ENCODE measurements around the gene GOLGA6L6. TPM values are rescaled to one million over a fixed set of nuclear protein-coding genes. Genes with fewer than 3 reads are reported as not detected.

Gene GOLGA6L6
- total RNA-seq = not detected

DNA sequence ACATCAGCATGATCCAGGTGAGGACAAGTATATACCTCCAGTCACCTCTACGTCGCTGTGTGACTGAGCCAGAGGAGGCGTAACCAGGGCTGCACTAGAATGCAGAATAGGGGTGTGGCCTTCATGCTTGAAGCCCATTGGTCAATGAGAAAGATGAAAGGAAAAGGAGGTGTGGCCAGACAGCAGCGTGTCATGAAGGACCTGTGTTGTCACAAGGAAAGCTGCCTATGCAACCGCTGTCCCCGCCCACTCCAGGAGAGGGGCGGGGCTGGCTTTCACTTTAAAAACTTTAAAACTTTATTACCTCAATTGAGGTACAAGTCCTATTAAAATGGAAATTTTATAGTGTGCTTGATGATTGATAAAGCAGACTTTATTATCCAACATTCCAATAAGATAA is at the start of gene GOLGA6L6:
Gene GOLGA6L6 (minus strand): TSS at position 101 of the 400 bp plus-strand sequence. CDS start 91 bp downstream, at position 10.

